Panc1 (cell line): ENCODE measurements around the gene SH2D5.

Source experiments
- POLR2AphosphoS5 ChIP-seq: IDR thresholded peaks from 2 replicates; pipeline ENCODE4 v1.6.1; 2012; ENCODE audit warnings: mild to moderate bottlenecking, low read depth, low read length, moderate library complexity
- TF ChIP-seq, protein P1 (sequence below): fragments of 450-650 bp; IDR thresholded peaks from 2 replicates; pipeline ENCODE4 v1.5.1; 2017; ENCODE audit warnings: mild to moderate bottlenecking

DNA sequence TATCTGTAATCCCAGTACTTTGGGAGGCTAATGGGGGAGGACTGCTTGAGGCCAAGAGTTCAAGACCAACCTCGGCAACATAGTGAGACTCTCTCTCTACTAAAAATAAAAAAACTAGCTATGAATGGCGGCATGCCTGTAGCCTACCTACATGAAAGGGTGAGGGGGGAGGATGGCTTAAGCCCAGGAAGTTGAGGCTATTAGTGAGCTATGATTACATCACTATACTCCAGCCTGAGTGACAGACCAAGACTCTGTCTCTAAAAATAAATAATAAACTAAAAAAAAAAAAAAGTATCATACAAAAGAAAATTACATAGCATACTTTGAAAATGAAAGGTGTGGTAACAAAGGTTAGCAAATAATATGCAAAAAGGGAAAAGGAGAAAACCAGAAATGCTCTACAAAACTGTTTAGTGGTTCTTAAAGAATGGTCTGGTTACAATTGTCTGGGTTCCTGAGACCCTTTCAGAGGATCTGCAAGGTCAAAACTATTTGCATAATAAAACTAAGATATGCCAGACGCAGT is 19.0 kb upstream of the SH2D5 start:
- TF ChIP-seq, protein P1, sequence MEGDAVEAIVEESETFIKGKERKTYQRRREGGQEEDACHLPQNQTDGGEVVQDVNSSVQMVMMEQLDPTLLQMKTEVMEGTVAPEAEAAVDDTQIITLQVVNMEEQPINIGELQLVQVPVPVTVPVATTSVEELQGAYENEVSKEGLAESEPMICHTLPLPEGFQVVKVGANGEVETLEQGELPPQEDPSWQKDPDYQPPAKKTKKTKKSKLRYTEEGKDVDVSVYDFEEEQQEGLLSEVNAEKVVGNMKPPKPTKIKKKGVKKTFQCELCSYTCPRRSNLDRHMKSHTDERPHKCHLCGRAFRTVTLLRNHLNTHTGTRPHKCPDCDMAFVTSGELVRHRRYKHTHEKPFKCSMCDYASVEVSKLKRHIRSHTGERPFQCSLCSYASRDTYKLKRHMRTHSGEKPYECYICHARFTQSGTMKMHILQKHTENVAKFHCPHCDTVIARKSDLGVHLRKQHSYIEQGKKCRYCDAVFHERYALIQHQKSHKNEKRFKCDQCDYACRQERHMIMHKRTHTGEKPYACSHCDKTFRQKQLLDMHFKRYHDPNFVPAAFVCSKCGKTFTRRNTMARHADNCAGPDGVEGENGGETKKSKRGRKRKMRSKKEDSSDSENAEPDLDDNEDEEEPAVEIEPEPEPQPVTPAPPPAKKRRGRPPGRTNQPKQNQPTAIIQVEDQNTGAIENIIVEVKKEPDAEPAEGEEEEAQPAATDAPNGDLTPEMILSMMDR, result no peak
- TF ChIP-seq POLR2AphosphoS5, result no peak
